GM21447 (cell line): Measurements from ENCODE around the gene GRB10.

Experiments
- ATAC-seq: cut with Tn5 transposase; IDR thresholded peaks from one replicate; pipeline ENCODE4 v1.9.1; 2021; ENCODE audit not compliant: unreplicated experiment

The GRB10 gene

GRCh38 chr7:50674896-50675835 is 107.5 kb downstream of the GRB10 start:
- no peak for ATAC-seq

- ATAC-seq = no peak
Observed at GRCh38 chr7:50674299-50674698, 108.4 kb downstream of the GRB10 start.

GRCh38 chr7:50673096-50673495 is 109.6 kb downstream of the GRB10 start:
- ATAC-seq = no peak

GRCh38 chr7:50672045-50672444 is 110.7 kb downstream of the GRB10 start:
- no peak for ATAC-seq

- ATAC-seq = no peak
Observed at GRCh38 chr7:50671386-50671785, 111.3 kb downstream of the GRB10 start.

GRCh38 chr7:50669890-50670289 is 112.8 kb downstream of the GRB10 start:
- no peak for ATAC-seq

GRCh38 chr7:50667789-50668226 is 114.9 kb downstream of the GRB10 start:
- ATAC-seq = no peak

GRCh38 chr7:50667338-50667737 is 115.4 kb downstream of the GRB10 start:
- ATAC-seq = no peak

- ATAC-seq = no peak
Observed at GRCh38 chr7:50666124-50666496, 116.6 kb downstream of the GRB10 start.

GRCh38 chr7:50665403-50666123 is 117.1 kb downstream of the GRB10 start:
- ATAC-seq = peak; percentile 3

GRCh38 chr7:50664937-50665336 is 117.8 kb downstream of the GRB10 start:
- peak; percentile 21 for ATAC-seq

GRCh38 chr7:50664461-50664922 is 118.2 kb downstream of the GRB10 start:
- peak; percentile 41 for ATAC-seq

GRCh38 chr7:50663396-50664102 is 119.1 kb downstream of the GRB10 start:
- ATAC-seq = no peak

- ATAC-seq = no peak
Observed at GRCh38 chr7:50662996-50663395, 119.7 kb downstream of the GRB10 start.

GRCh38 chr7:50662041-50662694 is 120.5 kb downstream of the GRB10 start:
- peak; percentile 23 for ATAC-seq

GRCh38 chr7:50661345-50662040 is 121.2 kb downstream of the GRB10 start:
- peak; percentile 50 for ATAC-seq

GRCh38 chr7:50660830-50661175 is 121.9 kb downstream of the GRB10 start:
- ATAC-seq = no peak

- ATAC-seq = peak; percentile 17
Observed at GRCh38 chr7:50660040-50660829, 122.5 kb downstream of the GRB10 start.

GRCh38 chr7:50659329-50659965 is 123.2 kb downstream of the GRB10 start:
- no peak for ATAC-seq
